Ovary (tissue), 3 donors: Measurements from ENCODE around the gene FPR3.

Experiments
- EP300 ChIP-seq: sonication (generic); formaldehyde crosslinking; IDR thresholded peaks from one replicate; pipeline ENCODE4 v1.6.1; 2017; ENCODE audit warnings: antibody characterized with exemption
- TF ChIP-seq, protein P1 (sequence below), 3 donors: fragments of 450-650 bp in 2 of 3; fragments of 200-600 bp in 1 of 3; IDR thresholded peaks; one replicate each; pipeline versions ENCODE4 v1.5.1 to v1.8.0; 2016 to 2022; ENCODE audit warnings: antibody characterized with exemption in 3 of 3, mild to moderate bottlenecking in 1 of 3
- donor health status: DM: no; HTN: no; CAD: no.

DNA sequence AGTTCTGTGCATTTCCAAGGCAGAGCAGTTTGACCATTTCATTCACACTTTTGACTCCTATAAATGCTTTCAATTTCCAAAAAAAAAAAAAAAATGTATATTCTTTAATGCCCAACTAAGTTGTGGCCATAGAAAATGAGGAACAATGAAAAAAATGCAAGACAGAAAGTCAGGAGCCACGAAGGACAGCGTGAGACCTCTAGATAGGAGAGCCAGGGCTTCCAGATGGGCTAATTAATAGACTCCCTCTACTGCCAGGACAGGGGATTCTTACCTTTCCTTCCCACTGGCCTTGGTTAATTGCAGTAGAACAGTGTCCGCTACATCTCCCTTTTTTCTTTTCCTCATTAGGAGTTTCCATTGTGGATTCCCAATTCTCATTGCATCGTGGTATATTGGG is 8.6 kb downstream of the FPR3 start:
- TF ChIP-seq EP300: no peak
- TF ChIP-seq, protein P1, sequence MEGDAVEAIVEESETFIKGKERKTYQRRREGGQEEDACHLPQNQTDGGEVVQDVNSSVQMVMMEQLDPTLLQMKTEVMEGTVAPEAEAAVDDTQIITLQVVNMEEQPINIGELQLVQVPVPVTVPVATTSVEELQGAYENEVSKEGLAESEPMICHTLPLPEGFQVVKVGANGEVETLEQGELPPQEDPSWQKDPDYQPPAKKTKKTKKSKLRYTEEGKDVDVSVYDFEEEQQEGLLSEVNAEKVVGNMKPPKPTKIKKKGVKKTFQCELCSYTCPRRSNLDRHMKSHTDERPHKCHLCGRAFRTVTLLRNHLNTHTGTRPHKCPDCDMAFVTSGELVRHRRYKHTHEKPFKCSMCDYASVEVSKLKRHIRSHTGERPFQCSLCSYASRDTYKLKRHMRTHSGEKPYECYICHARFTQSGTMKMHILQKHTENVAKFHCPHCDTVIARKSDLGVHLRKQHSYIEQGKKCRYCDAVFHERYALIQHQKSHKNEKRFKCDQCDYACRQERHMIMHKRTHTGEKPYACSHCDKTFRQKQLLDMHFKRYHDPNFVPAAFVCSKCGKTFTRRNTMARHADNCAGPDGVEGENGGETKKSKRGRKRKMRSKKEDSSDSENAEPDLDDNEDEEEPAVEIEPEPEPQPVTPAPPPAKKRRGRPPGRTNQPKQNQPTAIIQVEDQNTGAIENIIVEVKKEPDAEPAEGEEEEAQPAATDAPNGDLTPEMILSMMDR (IDR thresholded peaks at IDR 0.05): no peak
